ENCODE measurements around the gene NPAS3. TPM values are rescaled to one million over a fixed set of nuclear protein-coding genes. Genes with fewer than 3 reads are reported as not detected.

NPAS3 gene
- total and polyA plus RNA-seq, 2 of the 13 experiments (the other 11 are each of a cell fraction or from before 2014, with no cell fraction given) = not detected

DNA sequence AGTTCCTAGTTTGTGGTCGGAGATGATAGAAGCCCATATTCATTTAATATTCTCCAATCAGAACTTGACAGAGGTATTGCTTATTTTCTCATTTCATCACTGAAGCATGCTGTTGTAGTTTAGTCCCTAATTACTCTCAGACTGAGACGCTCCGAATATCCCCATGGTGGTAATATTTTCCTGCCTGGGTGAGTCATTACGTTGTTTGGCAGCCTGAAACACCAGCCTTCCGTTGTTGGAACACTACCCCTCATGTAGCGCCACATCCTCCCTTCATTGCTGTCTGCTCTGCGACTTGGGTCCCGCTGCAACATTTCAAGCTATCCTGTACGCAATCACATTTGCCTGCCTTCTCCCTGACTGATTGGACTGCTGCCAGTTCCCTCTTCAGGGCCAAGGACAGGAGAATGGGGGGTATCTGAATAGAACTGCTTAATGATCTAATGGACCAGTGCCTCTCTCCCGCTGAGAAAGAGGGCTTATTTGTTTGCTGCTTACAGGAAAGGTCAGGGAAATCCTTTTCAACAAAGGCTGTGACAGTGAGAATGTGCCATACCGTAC lies 369.1 kb downstream of the NPAS3 start:
- Histone ChIP-seq H3K9me3 (ENCODE audit: low read length) (no peaks in the 10 kb centered on the region), H3K9ac (ENCODE audit: insufficient read depth, low read depth, low read length) (no peak overlapping the region), H3K27me3 (ENCODE audit: control insufficient read depth in 1 of 2, insufficient read depth in 2 of 2, low read length in 2 of 2) (peaks cover 0 to 8% of the 10 kb centered on the region in 2 experiments; a peak in 2 of 5 replicates), H3K4me3 (replicated peaks in 1 of 3; ENCODE audit: insufficient read depth in 1 of 3, low read depth in 2 of 3, low read length in 3 of 3) (no peak overlapping the region), H3K36me3 (replicated peaks in 1 of 2; ENCODE audit: control insufficient read depth in 1 of 2, insufficient read depth in 2 of 2, low read length in 2 of 2) (no peaks in the 10 kb centered on the region), H4K20me1 (ENCODE audit: insufficient read depth, low read length) (no peaks in the 10 kb centered on the region), H2AFZ (ENCODE audit: low read length) (no peak overlapping the region), H3K79me2 (ENCODE audit: insufficient read depth, low read length) (no peaks in the 10 kb centered on the region), H3K4me1 (ENCODE audit: insufficient read depth, low read length) (no peaks in the 10 kb centered on the region), H3K4me2 (ENCODE audit: low read depth, low read length) (no peak overlapping the region), H3K27ac (ENCODE audit: extremely low read length, insufficient read depth, low read length) (no peak overlapping the region)
- no peak for FAIRE-seq
- POLR2A ChIA-PET = no interaction called here
- BruUV-seq (replicated peaks) = no TSS peak
- DNase-seq (ENCODE audit: low spot score) = no peak
- TF ChIP-seq IRX3 (CRISPR knock-in tag; IDR thresholded peaks at IDR 0.05; ENCODE audit: borderline replicate concordance, low read depth) (no peak), NFYB (CRISPR knock-in tag; IDR thresholded peaks at IDR 0.05) (no peak), ZNF431 (CRISPR knock-in tag; IDR thresholded peaks at IDR 0.05; ENCODE audit: borderline replicate concordance, low read depth) (no peak), ARHGAP35 (CRISPR knock-in tag; IDR thresholded peaks at IDR 0.05; ENCODE audit: borderline replicate concordance) (no peak), RARG (CRISPR knock-in tag; IDR thresholded peaks at IDR 0.05; ENCODE audit: low read depth) (no peak)
- TF ChIP-seq, protein P1, sequence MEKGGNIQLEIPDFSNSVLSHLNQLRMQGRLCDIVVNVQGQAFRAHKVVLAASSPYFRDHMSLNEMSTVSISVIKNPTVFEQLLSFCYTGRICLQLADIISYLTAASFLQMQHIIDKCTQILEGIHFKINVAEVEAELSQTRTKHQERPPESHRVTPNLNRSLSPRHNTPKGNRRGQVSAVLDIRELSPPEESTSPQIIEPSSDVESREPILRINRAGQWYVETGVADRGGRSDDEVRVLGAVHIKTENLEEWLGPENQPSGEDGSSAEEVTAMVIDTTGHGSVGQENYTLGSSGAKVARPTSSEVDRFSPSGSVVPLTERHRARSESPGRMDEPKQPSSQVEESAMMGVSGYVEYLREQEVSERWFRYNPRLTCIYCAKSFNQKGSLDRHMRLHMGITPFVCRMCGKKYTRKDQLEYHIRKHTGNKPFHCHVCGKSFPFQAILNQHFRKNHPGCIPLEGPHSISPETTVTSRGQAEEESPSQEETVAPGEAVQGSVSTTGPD (CRISPR knock-in tag; IDR thresholded peaks at IDR 0.05) = no peak
- TF ChIP-seq, protein P2, sequence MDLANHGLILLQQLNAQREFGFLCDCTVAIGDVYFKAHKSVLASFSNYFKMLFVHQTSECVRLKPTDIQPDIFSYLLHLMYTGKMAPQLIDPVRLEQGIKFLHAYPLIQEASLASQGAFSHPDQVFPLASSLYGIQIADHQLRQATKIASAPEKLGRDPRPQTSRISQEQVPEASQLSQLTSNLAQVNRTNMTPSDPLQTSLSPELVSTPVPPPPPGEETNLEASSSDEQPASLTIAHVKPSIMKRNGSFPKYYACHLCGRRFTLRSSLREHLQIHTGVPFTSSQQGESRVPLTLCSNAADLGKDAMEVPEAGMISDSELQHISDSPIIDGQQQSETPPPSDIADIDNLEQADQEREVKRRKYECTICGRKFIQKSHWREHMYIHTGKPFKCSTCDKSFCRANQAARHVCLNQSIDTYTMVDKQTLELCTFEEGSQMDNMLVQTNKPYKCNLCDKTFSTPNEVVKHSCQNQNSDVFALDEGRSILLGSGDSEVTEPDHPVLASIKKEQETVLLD (CRISPR knock-in tag; IDR thresholded peaks at IDR 0.05; ENCODE audit: low read depth) = no peak
- WGBS (ENCODE audit: low lambda C conversion rate) = 21% methylated on average over 11 of the region's 11 CpGs
- ATAC-seq = no peak
- CTCF ChIA-PET (ENCODE audit: low intra/inter-chr PET ratio, low total read pairs) = no interaction called here
- in situ Hi-C loops (cut with HindIII; ENCODE audit: extremely low pct_ligation_motif_present, low pct_unique_long_range_greater_than_20kb) (no loop called here), intact Hi-C loops (cut with micrococcal nuclease; ENCODE audit: unreplicated experiment) (no loop called here)

Data from HepG2 (cell line).